GM12872 (cell line): ENCODE results near the gene PDPN.

Experiments
- CTCF ChIP-seq: IDR thresholded peaks from 3 replicates; pipeline ENCODE4 v1.5.1; 2011; ENCODE audit warnings: low read depth, mild to moderate bottlenecking, low read length, moderate library complexity; ENCODE audit not compliant: insufficient read depth

Gene PDPN

GRCh38 chr1:13583595-13583965 lies at the start of gene PDPN:
Gene PDPN, plus strand, starts transcription at chr1:13583832. Its CDS starts 202 bp downstream, at chr1:13584034.
- TF ChIP-seq CTCF: no peak

GRCh38 chr1:13535227-13535626 lies 48.4 kb upstream of the PDPN start:
- TF ChIP-seq CTCF: no peak

GRCh38 chr1:13536571-13536970 lies 47.1 kb upstream of the PDPN start:
- TF ChIP-seq CTCF: no peak

- TF ChIP-seq CTCF: no peak
These were observed 44.8 kb upstream of the PDPN start for GRCh38 chr1:13538832-13539231.

- no peak for TF ChIP-seq CTCF
These were observed 43.9 kb upstream of the PDPN start for GRCh38 chr1:13539683-13540082.

GRCh38 chr1:13540866-13541265 lies 42.8 kb upstream of the PDPN start:
- TF ChIP-seq CTCF: no peak

GRCh38 chr1:13541435-13542215 lies 42.0 kb upstream of the PDPN start:
- no peak for TF ChIP-seq CTCF
